Ovary (tissue), 3 donors: Measurements from ENCODE around the gene SLC39A11.

Source experiments
- CTCF ChIP-seq, 3 donors: fragments of 450-650 bp in 2 of 3; fragments of 200-600 bp in 1 of 3; IDR thresholded peaks; one replicate each; pipeline versions ENCODE4 v1.5.1 to v1.8.0; 2016 to 2022; ENCODE audit warnings: antibody characterized with exemption in 3 of 3, mild to moderate bottlenecking in 1 of 3
- EP300 ChIP-seq: sonication (generic); formaldehyde crosslinking; IDR thresholded peaks from one replicate; pipeline ENCODE4 v1.6.1; 2017; ENCODE audit warnings: antibody characterized with exemption
- POLR2A ChIP-seq: fragments of 450-650 bp; IDR thresholded peaks from one replicate; pipeline ENCODE4 v1.6.1; 2017; ENCODE audit warnings: antibody characterized with exemption, mild to moderate bottlenecking, moderate library complexity
- donor health status: DM: no; HTN: no; CAD: no.

- TF ChIP-seq CTCF (IDR thresholded peaks at IDR 0.05) (no peak), POLR2A (no peak), EP300 (no peak)
These were observed 64.2 kb downstream of the SLC39A11 start for GRCh38 chr17:73028299-73028755.
